Karpas-422 (cell line): ENCODE measurements around the gene IVD. TPM values are rescaled to one million over a fixed set of nuclear protein-coding genes. Genes with fewer than 3 reads are reported as not detected.

Experiments
- DNase-seq: peaks from one replicate; pipeline ENCODE4 v3.0.0-alpha.2; 2015
- H2AFZ ChIP-seq: fragments of 200-600 bp; sonication (generic); 2 replicates; pipeline ENCODE4 v1.6.1; 2014; ENCODE audit warnings: antibody characterized with exemption, low read length, mixed read lengths
- H3K27ac ChIP-seq: fragments of 200-600 bp; sonication (generic); 2 replicates; pipeline ENCODE4 v1.5.1; 2014; ENCODE audit warnings: mild to moderate bottlenecking, low read length, moderate library complexity
- H3K27me3 ChIP-seq: fragments of 200-600 bp; sonication (generic); 2 replicates; pipeline ENCODE4 v1.6.1; 2014; ENCODE audit warnings: low read length, mixed read lengths
- H3K36me3 ChIP-seq: fragments of 200-600 bp; sonication (generic); 2 replicates; pipeline ENCODE4 v1.6.1; 2014; ENCODE audit warnings: low read length, mixed read lengths; ENCODE audit not compliant: insufficient read depth
- H3K4me1 ChIP-seq: fragments of 200-600 bp; sonication (generic); 2 replicates; pipeline ENCODE4 v1.6.1; 2014; ENCODE audit warnings: mild to moderate bottlenecking, low read length, mixed read lengths
- H3K4me2 ChIP-seq: fragments of 200-600 bp; sonication (generic); 2 replicates; pipeline ENCODE4 v1.6.1; 2014; ENCODE audit warnings: low read length, low read depth, mild to moderate bottlenecking; ENCODE audit not compliant: poor library complexity, severe bottlenecking
- H3K4me3 ChIP-seq: fragments of 200-600 bp; sonication (generic); 2 replicates; pipeline ENCODE4 v1.5.1; 2014; ENCODE audit warnings: mild to moderate bottlenecking, antibody characterized with exemption, low read length, mixed read lengths
- H3K79me2 ChIP-seq: fragments of 200-600 bp; sonication (generic); 2 replicates; pipeline ENCODE4 v1.6.1; 2014; ENCODE audit warnings: mild to moderate bottlenecking, low read length, mixed read lengths
- H3K9ac ChIP-seq: fragments of 200-600 bp; sonication (generic); 2 replicates; pipeline ENCODE4 v1.6.0; 2014; ENCODE audit warnings: low read length
- H3K9me2 ChIP-seq: fragments of 200-600 bp; sonication (generic), shearing (Covaris generic); replicated peaks from 2 replicates; pipeline ENCODE4 v1.6.0; 2014; ENCODE audit warnings: mild to moderate bottlenecking, low read length, moderate library complexity; ENCODE audit not compliant: insufficient read depth
- H3K9me3 ChIP-seq: fragments of 300-700, 200-600 bp; sonication (generic); 2 replicates; pipeline ENCODE4 v1.6.1; 2014; ENCODE audit warnings: low read length, mixed read lengths
- H4K20me1 ChIP-seq: fragments of 200-600 bp; sonication (generic); 2 replicates; pipeline ENCODE4 v1.6.1; 2014; ENCODE audit warnings: mild to moderate bottlenecking, antibody characterized with exemption, low read length, low read depth; ENCODE audit not compliant: insufficient read depth
- total RNA-seq: library from RNA; depleted of rRNA; stranded (reverse); fragments of >200 nt; shearing (Covaris generic); gene quantifications from 2 replicates; pipeline ENCODE4 v1.2.3, GENCODE V29; 2014; ENCODE audit warnings: low replicate concordance

Gene IVD
- total RNA-seq, 1 experiment from 2014 or later: 38.1 TPM

DNA sequence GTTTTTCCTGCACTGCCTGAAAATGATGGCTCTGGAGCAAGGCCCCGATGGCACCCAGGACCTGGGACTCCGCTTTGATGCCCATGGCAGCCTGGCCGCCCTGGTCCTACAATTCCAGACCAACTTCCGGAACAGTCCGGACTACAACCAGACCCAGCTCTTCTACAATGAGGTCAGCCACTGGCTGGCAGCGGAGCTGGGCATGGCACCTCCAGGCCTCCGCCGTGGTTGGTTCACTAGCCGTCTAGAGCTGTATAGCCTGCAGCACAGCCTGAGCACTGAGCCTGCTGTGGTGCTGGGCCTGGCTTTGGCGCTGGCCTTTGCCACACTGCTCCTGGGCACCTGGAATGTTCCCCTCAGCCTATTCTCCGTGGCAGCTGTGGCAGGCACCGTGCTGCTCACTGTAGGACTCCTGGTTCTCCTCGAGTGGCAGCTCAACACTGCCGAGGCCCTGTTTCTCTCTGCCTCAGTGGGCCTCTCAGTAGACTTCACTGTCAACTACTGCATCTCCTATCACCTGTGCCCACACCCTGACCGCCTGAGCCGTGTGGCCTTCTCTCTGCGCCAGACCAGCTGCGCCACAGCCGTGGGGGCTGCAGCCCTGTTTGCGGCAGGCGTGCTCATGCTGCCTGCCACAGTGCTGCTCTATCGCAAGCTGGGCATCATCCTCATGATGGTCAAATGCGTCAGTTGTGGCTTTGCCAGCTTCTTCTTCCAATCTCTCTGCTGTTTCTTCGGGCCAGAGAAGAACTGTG, 36.7 kb upstream of the IVD start:
- H3K9ac ChIP-seq: 0 out of 2 replicates have a peak overlapping the region, but pooled peaks have one; percentile 46
- H3K9me3 ChIP-seq: no peaks in the 10 kb centered on the region
- H3K36me3 ChIP-seq: no peaks in the 10 kb centered on the region
- H3K79me2 ChIP-seq: no peaks in the 10 kb centered on the region
- no peak overlapping the region for H2AFZ ChIP-seq
- no peaks in the 10 kb centered on the region for H3K9me2 ChIP-seq
- H3K27ac ChIP-seq: no peak overlapping the region
- DNase-seq: no peak
- H3K4me1 ChIP-seq: peaks cover 16% of the 10 kb centered on the region
- peak overlapping the region; percentile 42 for H3K4me2 ChIP-seq
- no peaks in the 10 kb centered on the region for H3K27me3 ChIP-seq
- H3K4me3 ChIP-seq: no peak overlapping the region
- 0 out of 2 replicates have a peak, but pooled peaks cover 3% of the 10 kb centered on the region for H4K20me1 ChIP-seq

DNA sequence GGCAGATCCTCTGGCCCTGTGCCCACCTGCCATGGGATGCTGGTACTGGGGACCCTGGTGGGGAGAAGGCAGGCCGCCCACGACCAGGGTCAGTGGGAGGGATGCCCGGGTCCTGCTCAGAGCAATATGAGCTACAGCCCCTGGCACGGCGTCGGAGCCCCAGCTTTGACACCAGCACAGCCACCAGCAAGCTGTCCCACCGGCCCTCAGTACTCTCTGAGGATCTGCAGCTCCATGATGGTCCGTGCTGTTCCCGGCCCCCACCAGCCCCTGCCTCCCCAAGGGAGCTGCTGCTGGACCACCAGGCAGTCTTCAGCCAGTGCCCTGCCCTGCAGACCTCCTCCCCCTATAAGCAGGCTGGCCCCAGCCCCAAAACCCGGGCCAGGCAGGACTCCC, 36.1 kb upstream of the IVD start:
- Histone ChIP-seq H3K4me3 (no peak overlapping the region), H2AFZ (no peak overlapping the region), H3K9ac (no peak overlapping the region), H3K4me2 (no peak overlapping the region), H3K27ac (no peak overlapping the region), H4K20me1 (0 out of 2 replicates have a peak, but pooled peaks cover 3% of the 10 kb centered on the region), H3K4me1 (peaks cover 16% of the 10 kb centered on the region), H3K9me3 (no peaks in the 10 kb centered on the region), H3K9me2 (no peaks in the 10 kb centered on the region), H3K36me3 (no peaks in the 10 kb centered on the region), H3K27me3 (no peaks in the 10 kb centered on the region), H3K79me2 (no peaks in the 10 kb centered on the region)
- DNase-seq: no peak

GRCh38 chr15:40369971-40370370, 35.6 kb upstream of the IVD start:
- H3K27ac ChIP-seq: no peak overlapping the region
- H3K79me2 ChIP-seq: no peaks in the 10 kb centered on the region
- H3K9me3 ChIP-seq: no peaks in the 10 kb centered on the region
- H3K27me3 ChIP-seq: no peaks in the 10 kb centered on the region
- no peak for DNase-seq
- no peak overlapping the region for H3K4me2 ChIP-seq
- peaks cover 16% of the 10 kb centered on the region for H3K4me1 ChIP-seq
- H3K36me3 ChIP-seq: no peaks in the 10 kb centered on the region
- H3K9me2 ChIP-seq: no peaks in the 10 kb centered on the region
- H2AFZ ChIP-seq: no peak overlapping the region
- no peak overlapping the region for H3K9ac ChIP-seq
- H3K4me3 ChIP-seq: no peak overlapping the region
- 0 out of 2 replicates have a peak, but pooled peaks cover 3% of the 10 kb centered on the region for H4K20me1 ChIP-seq

- DNase-seq: no peak
- Histone ChIP-seq H3K27me3 (no peaks in the 10 kb centered on the region), H3K4me2 (no peak overlapping the region), H3K4me3 (no peak overlapping the region), H3K9me2 (no peaks in the 10 kb centered on the region), H2AFZ (no peak overlapping the region), H3K9ac (no peak overlapping the region), H4K20me1 (no peaks in the 10 kb centered on the region), H3K4me1 (peaks cover 5% of the 10 kb centered on the region), H3K36me3 (no peaks in the 10 kb centered on the region), H3K79me2 (no peaks in the 10 kb centered on the region), H3K27ac (no peak overlapping the region), H3K9me3 (no peaks in the 10 kb centered on the region)
Observed at GRCh38 chr15:40372981-40373380, 32.6 kb upstream of the IVD start.

DNA sequence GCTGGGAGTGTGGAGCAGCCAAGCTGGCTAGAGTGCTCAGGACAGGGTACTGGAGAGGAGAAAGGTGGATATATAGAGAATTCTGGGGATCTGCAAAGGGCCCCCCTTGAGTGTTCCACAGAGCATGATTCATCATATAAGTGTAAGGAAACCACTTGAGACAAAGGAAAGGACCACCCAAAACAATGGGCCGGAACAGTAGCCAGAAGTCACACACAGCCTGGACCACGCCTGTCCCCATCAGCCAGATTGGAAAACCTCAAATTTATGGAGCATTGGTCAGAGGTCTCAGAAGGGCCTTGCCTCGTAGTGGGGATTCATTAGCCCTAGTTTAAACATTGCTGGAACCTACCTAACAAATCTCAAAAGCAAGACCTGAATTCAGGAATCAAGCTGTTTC, 28.0 kb upstream of the IVD start:
- Histone ChIP-seq H3K27ac (no peak overlapping the region), H4K20me1 (no peaks in the 10 kb centered on the region), H3K4me1 (no peaks in the 10 kb centered on the region), H3K27me3 (no peaks in the 10 kb centered on the region), H2AFZ (no peak overlapping the region), H3K36me3 (no peaks in the 10 kb centered on the region), H3K9ac (no peak overlapping the region), H3K9me3 (no peaks in the 10 kb centered on the region), H3K9me2 (no peaks in the 10 kb centered on the region), H3K79me2 (no peaks in the 10 kb centered on the region), H3K4me3 (no peak overlapping the region), H3K4me2 (no peak overlapping the region)
- DNase-seq: no peak

DNA sequence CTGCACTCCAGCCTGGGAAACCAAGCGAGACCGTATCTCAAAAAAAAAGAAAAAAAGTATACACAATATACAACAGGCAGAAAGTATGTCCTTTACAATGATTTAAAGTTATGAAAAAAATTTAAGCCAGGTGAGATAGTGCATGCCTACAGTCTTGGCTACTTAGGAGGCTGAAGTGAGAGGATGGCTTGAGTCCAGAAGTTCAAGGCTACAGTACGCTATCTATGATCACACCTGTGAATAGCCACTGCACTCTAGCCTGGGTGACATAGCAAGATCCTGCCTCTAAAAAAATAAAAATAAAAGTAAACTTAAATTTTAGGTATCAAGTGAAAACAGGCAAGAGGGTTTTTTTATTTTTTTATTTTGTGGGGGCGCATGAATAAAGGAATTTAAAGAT, 26.2 kb upstream of the IVD start:
- Histone ChIP-seq H4K20me1 (no peaks in the 10 kb centered on the region), H3K27me3 (no peaks in the 10 kb centered on the region), H3K9ac (no peak overlapping the region), H3K79me2 (peaks cover 16% of the 10 kb centered on the region), H2AFZ (no peak overlapping the region), H3K9me2 (no peaks in the 10 kb centered on the region), H3K27ac (no peak overlapping the region), H3K4me2 (no peak overlapping the region), H3K9me3 (no peaks in the 10 kb centered on the region), H3K4me1 (peaks cover 8% of the 10 kb centered on the region), H3K4me3 (no peak overlapping the region), H3K36me3 (peaks cover 2% of the 10 kb centered on the region; the same call in 1 of the 2 replicates)
- no peak for DNase-seq

DNA sequence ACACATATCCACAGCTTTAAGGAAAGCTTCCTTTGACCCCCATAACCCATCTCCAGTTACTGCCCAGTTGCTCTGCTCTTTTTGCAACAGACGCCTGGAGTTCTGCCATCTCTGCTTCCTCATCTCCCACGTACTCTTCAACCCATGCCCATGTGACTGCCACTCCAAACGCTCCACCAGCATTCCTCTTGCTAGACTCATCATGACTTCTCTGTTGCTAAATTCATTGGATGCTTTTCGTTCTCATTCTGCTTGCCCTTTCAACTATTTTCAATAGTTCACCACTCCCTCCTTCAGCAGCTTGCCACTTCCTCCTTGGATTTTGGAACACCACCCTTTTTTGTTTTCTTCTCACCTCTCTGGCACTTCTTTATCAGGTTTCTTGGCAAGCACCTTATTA, 25.7 kb upstream of the IVD start:
- H3K9me2 ChIP-seq: no peaks in the 10 kb centered on the region
- H3K9me3 ChIP-seq: no peaks in the 10 kb centered on the region
- H3K4me3 ChIP-seq: no peak overlapping the region
- DNase-seq: no peak
- no peak overlapping the region for H3K9ac ChIP-seq
- H3K36me3 ChIP-seq: peaks cover 6% of the 10 kb centered on the region; the same call in 1 of the 2 replicates
- no peak overlapping the region for H3K4me2 ChIP-seq
- no peak overlapping the region for H2AFZ ChIP-seq
- H3K79me2 ChIP-seq: peaks cover 21% of the 10 kb centered on the region
- H3K27ac ChIP-seq: no peak overlapping the region
- H3K27me3 ChIP-seq: no peaks in the 10 kb centered on the region
- H4K20me1 ChIP-seq: no peaks in the 10 kb centered on the region
- peaks cover 12% of the 10 kb centered on the region for H3K4me1 ChIP-seq

GRCh38 chr15:40380636-40381035, 25.0 kb upstream of the IVD start:
- Histone ChIP-seq H3K4me1 (peaks cover 12% of the 10 kb centered on the region), H3K9me2 (no peaks in the 10 kb centered on the region), H3K9me3 (no peaks in the 10 kb centered on the region), H3K27ac (no peak overlapping the region), H3K9ac (no peak overlapping the region), H4K20me1 (no peaks in the 10 kb centered on the region), H3K36me3 (peaks cover 14% of the 10 kb centered on the region; the same call in 1 of the 2 replicates), H3K4me3 (no peak overlapping the region), H3K27me3 (no peaks in the 10 kb centered on the region), H2AFZ (no peak overlapping the region), H3K4me2 (no peak overlapping the region), H3K79me2 (peaks cover 29% of the 10 kb centered on the region)
- DNase-seq: no peak
